Transverse colon (tissue), 4 donors: ENCODE results near the gene TRIM67. TPM values are rescaled to one million over a fixed set of nuclear protein-coding genes. Genes with fewer than 3 reads are reported as not detected.

Experiments used
- DNase-seq: peaks from one replicate; pipeline ENCODE4 v3.0.0-alpha.2; 2019
- H3K27ac ChIP-seq, 4 donors: fragments of 200-600 bp; sonication (generic); 2 replicates each; pipeline ENCODE4 v1.5.1; 2016 to 2018; ENCODE audit warnings: inconsistent platforms in 4 of 4
- H3K27me3 ChIP-seq: fragments of 200-600 bp; sonication (generic); 2 replicates; pipeline ENCODE4 v1.5.1; 2017; ENCODE audit warnings: inconsistent platforms
- H3K36me3 ChIP-seq, 4 donors: fragments of 200-600 bp; sonication (generic); 2 replicates each; pipeline ENCODE4 v1.5.1; 2017 to 2019; ENCODE audit warnings: inconsistent platforms in 4 of 4
- H3K4me1 ChIP-seq, 4 donors: fragments of 200-600 bp; sonication (generic); 2 replicates each; pipeline ENCODE4 v1.5.1; 2017 to 2020; ENCODE audit warnings: inconsistent platforms in 4 of 4
- H3K4me3 ChIP-seq, 4 donors: fragments of 200-600 bp; sonication (generic); 1 replicate in 1 of 4; 2 replicates in 3 of 4; pipeline versions ENCODE4 v1.5.1 to v1.6.1; 2017 to 2019; ENCODE audit warnings: inconsistent platforms in 4 of 4
- H3K9me3 ChIP-seq, 2 donors: fragments of 200-600 bp; sonication (generic); 2 replicates each; pipeline ENCODE4 v1.5.1; 2017 to 2019; ENCODE audit warnings: inconsistent platforms in 2 of 2
- CTCF ChIP-seq, 5 experiments: fragments of 200-600 bp in 3 of 5; fragments of 450-650 bp in 2 of 5; sonication (generic) in 3 of 5; IDR thresholded peaks; 1 replicate in 2 of 5; 2 replicates in 3 of 5; pipeline ENCODE4 v1.5.1; 2016 to 2017; ENCODE audit warnings: antibody characterized with exemption in 5 of 5, inconsistent platforms in 3 of 5, mild to moderate bottlenecking in 2 of 5, moderate library complexity in 1 of 5
- EP300 ChIP-seq: sonication (generic); formaldehyde crosslinking; IDR thresholded peaks from one replicate; pipeline ENCODE4 v1.6.1; 2017; ENCODE audit warnings: antibody characterized with exemption, low read depth
- POLR2A ChIP-seq: fragments of 450-650 bp; IDR thresholded peaks from one replicate; pipeline ENCODE4 v1.6.1; 2016; ENCODE audit warnings: antibody characterized with exemption, mild to moderate bottlenecking, moderate library complexity
- POLR2AphosphoS5 ChIP-seq, 3 donors: sonication (generic); formaldehyde crosslinking; IDR thresholded peaks; one replicate each; pipeline ENCODE4 v1.6.1; 2016; ENCODE audit warnings: antibody characterized with exemption in 3 of 3
- WGBS, 2 donors: methylation state at CpG; one replicate each; pipeline ENCODE4 v1.1.5; 2018; ENCODE audit warnings: low coverage in 1 of 2; 5-methylcytosine and 5-hydroxymethylcytosine counted together
- in situ Hi-C, 4 donors: fragments of 200-750 bp; cut with MboI; loops; one replicate each; pipeline versions ENCODE4 v1.15.0 to v1.15.1; 2017; ENCODE audit warnings: low sequenced_read_pairs in 3 of 4, low pct_ligation_motif_present in 1 of 4, low pct_unique_long_range_greater_than_20kb in 1 of 4
- intact Hi-C: fragments of 100-400 bp; cut with DNase I; formaldehyde crosslinking; loops from one replicate; pipeline ENCODE4 v1.15.1; 2023; ENCODE audit warnings: low total_unique reads
- total RNA-seq, 4 donors: library from RNA; depleted of rRNA; stranded (reverse); fragments of >200 nt; gene quantifications; one replicate each; pipeline ENCODE4 v1.1.0, GENCODE V29; 2016

TRIM67 gene
- total RNA-seq, 4 donors from 2014 or later, result under 0.01 to 0.16 TPM; not detected in 2

DNA sequence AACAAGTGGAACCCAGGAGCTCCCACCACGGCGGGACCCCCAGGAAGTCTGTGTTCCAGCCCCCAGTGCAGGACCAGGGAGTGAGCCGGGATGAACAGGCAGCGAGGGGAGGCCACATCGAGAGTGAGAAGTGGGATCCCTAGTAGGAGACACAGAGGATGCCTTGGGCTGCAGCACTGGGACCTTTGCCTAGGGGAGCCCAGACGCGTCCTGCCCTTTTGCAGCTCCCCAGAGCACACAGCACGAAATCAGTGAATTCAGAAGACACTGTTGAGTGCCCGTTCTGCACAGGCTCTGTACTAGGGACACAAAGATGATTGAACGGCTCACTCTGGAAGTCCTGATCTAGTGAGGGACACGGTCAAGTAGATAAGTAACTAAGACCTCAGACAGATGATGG is 23.5 kb downstream of the TRIM67 start:
- H3K9me3 ChIP-seq, result no peaks in the 10 kb centered on the region
- H3K36me3 ChIP-seq, result no peaks in the 10 kb centered on the region
- in situ Hi-C loops (no loop called here), intact Hi-C loops (no loop called here)
- 87 to 100% methylated on average over 2 to 11 of the region's 11 CpGs for WGBS, 2 donors
- DNase-seq, result no peak
- no peaks in the 10 kb centered on the region for H3K4me1 ChIP-seq
- H3K4me3 ChIP-seq, result no peak overlapping the region
- no peak for TF ChIP-seq POLR2AphosphoS5 (IDR thresholded peaks at IDR 0.05)
- no peak for TF ChIP-seq EP300
- no peak for TF ChIP-seq POLR2A
- TF ChIP-seq CTCF (IDR thresholded peaks at IDR 0.05), result no peak
- H3K27ac ChIP-seq, result no peak overlapping the region
- peaks cover 52% of the 10 kb centered on the region for H3K27me3 ChIP-seq

DNA sequence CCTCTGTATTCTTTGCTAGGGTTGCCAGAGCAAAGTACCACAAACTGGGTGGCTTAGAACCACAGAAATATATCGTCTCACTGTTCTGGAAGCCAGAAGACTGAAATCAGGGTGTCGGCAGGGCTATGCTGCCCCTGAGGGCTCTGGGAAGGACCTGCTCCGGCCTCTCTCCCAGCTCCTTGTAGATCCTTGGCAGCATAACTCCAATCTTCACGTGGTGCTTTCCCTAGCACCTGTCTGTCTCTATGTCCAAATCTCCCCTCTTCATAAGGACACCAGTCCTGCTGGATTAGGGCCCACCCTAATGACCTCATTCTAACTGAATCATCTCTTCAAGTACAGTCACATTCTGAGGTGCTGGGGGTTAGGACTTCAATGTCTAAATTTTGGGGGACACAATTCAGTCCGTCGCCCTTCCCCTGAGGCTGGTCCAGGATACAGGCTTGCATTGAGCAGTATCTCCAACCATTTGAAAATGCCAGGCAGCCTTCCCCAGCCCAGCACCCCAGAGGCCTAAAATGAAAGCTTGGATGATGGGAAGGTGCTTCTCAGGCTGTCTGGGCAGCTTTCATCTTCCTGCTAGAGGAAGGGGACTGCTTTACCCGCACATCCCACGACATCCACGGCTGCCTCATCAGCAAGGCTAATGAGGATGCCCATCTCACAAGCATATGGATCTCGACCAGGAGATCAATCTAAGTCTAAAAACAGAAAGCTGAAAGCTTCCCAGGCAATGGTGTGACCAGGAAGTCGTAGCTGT is 24.7 kb downstream of the TRIM67 start:
- 50 to 74% methylated on average over 1 to 11 of the region's 11 CpGs for WGBS, 2 donors
- TF ChIP-seq POLR2A, result no peak
- no peak for TF ChIP-seq CTCF (IDR thresholded peaks at IDR 0.05)
- TF ChIP-seq EP300, result no peak
- TF ChIP-seq POLR2AphosphoS5 (IDR thresholded peaks at IDR 0.05), result no peak
- intact Hi-C loops, result no loop called here
- peaks cover 42% of the 10 kb centered on the region for H3K27me3 ChIP-seq
- H3K4me3 ChIP-seq, result no peak overlapping the region
- in situ Hi-C loops, result no loop called here
- H3K9me3 ChIP-seq, result no peaks in the 10 kb centered on the region
- H3K36me3 ChIP-seq, result no peaks in the 10 kb centered on the region
- no peaks in the 10 kb centered on the region for H3K4me1 ChIP-seq
- H3K27ac ChIP-seq, result no peak overlapping the region
- DNase-seq, result no peak

DNA sequence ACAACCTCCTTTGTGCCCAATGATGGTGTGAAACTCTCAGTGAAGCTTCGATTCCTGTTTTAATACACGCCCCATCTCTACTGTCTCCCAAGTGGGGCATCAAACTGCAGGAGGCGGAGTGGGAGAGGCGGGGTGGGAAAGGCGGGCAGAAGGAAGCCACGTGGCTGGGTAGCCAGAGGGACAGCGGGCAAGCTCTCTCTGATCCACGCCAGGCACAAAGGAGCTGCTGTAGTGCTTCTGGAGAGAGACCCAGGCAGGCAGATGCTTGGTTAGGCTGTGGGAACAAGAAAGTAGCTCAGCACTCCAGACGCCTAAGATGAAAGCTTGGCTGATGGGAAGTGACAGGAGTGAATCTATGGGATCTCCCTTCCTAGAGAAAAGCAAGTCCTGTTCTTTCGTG is 25.7 kb downstream of the TRIM67 start:
- Histone ChIP-seq H3K4me1 (peaks cover 0 to 1% (median under 1%) of the 10 kb centered on the region in 4 donors), H3K9me3 (no peaks in the 10 kb centered on the region), H3K4me3 (no peak overlapping the region), H3K36me3 (no peaks in the 10 kb centered on the region), H3K27me3 (peaks cover 35% of the 10 kb centered on the region), H3K27ac (no peak overlapping the region)
- WGBS, 2 donors, result 40 to 44% methylated on average over 2 to 10 of the region's 10 CpGs
- no peak for DNase-seq
- TF ChIP-seq EP300 (no peak), POLR2AphosphoS5 (IDR thresholded peaks at IDR 0.05) (no peak), CTCF (IDR thresholded peaks at IDR 0.05) (no peak), POLR2A (no peak)
- intact Hi-C loops, result no loop called here
- in situ Hi-C loops, result no loop called here

DNA sequence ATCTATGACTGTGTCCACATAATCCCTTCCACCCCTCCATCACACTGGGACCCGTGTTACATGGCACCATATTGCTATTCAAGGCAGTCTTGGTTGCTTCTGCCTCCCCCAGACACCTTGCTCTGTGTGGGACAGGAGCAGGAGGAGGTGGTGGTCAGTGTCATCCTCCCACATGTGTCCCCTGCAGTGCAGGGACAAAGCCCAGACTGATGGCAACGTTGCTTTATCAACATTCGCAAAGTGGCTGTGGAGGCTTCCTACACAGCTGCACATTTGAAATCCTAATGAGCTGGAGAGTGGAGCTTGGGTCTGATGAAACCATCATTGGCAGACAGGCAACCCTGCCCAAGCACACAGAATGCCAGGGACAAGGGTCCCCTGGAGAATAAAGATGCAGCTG is 26.2 kb downstream of the TRIM67 start:
- WGBS, 2 donors, result 53% methylated on average over 3 of the region's 3 CpGs; no CpG with 5 or more reads in 1 of the 2 donors

More for the DNA sequence above, 26.2 kb downstream of the TRIM67 start:
- H3K9me3 ChIP-seq, result no peaks in the 10 kb centered on the region
- no peak overlapping the region for H3K27ac ChIP-seq
- in situ Hi-C loops, result no loop called here
- peaks cover 30% of the 10 kb centered on the region for H3K27me3 ChIP-seq
- no peaks in the 10 kb centered on the region for H3K36me3 ChIP-seq
- intact Hi-C loops, result no loop called here
- TF ChIP-seq EP300 (no peak), POLR2AphosphoS5 (IDR thresholded peaks at IDR 0.05) (no peak), CTCF (IDR thresholded peaks at IDR 0.05) (no peak), POLR2A (no peak)
- H3K4me3 ChIP-seq, result no peak overlapping the region
- H3K4me1 ChIP-seq, result peaks cover 0 to 6% (median 4%) of the 10 kb centered on the region in 4 donors
- DNase-seq, result no peak
